SJCRH30 (cell line): Measurements from ENCODE around the gene RIPOR3. TPM values are rescaled to one million over a fixed set of nuclear protein-coding genes. Genes with fewer than 3 reads are reported as not detected.
"Not testable (repeated sequence)": the region's sequence is repeated elsewhere in the genome, so short reads cannot be mapped to it uniquely, and the experiment has no call there.

ENCODE experiments used
- DNase-seq, 2 experiments: peaks; one replicate each; pipeline ENCODE4 v3.0.0-alpha.2; 2015 to 2020
- H3K27ac ChIP-seq: fragments of 250-450 bp; sonication (Bioruptor Pico); 2 replicates; pipeline ENCODE4 v1.5.1; 2020; ENCODE audit warnings: mild to moderate bottlenecking, moderate library complexity
- H3K27me3 ChIP-seq: fragments of 250-450 bp; sonication (Bioruptor Pico); 2 replicates; pipeline ENCODE4 v1.5.1; 2020; ENCODE audit warnings: mild to moderate bottlenecking, moderate library complexity
- H3K36me3 ChIP-seq: fragments of 250-450 bp; sonication (Bioruptor Pico); 2 replicates; pipeline ENCODE4 v1.5.1; 2020; ENCODE audit warnings: mild to moderate bottlenecking, moderate library complexity
- H3K4me1 ChIP-seq: fragments of 250-450 bp; sonication (Bioruptor Pico); 2 replicates; pipeline ENCODE4 v1.5.1; 2020; ENCODE audit warnings: mild to moderate bottlenecking, moderate library complexity
- H3K4me3 ChIP-seq: fragments of 250-450 bp; sonication (Bioruptor Pico); 2 replicates; pipeline ENCODE4 v1.5.1; 2020; ENCODE audit warnings: mild to moderate bottlenecking, moderate library complexity
- H3K9me3 ChIP-seq: fragments of 250-450 bp; sonication (Bioruptor Pico); replicated peaks from 2 replicates; pipeline ENCODE4 v1.5.1; 2020; ENCODE audit warnings: mild to moderate bottlenecking, moderate library complexity
- total RNA-seq: library from RNA; depleted of rRNA; stranded (reverse); fragments of >200 nt; shearing (Covaris generic); gene quantifications from 2 replicates; pipeline ENCODE4 v1.2.3, GENCODE V29; 2014

The RIPOR3 gene
- total RNA-seq, 1 experiment from 2014 or later: 2.6 TPM

DNA sequence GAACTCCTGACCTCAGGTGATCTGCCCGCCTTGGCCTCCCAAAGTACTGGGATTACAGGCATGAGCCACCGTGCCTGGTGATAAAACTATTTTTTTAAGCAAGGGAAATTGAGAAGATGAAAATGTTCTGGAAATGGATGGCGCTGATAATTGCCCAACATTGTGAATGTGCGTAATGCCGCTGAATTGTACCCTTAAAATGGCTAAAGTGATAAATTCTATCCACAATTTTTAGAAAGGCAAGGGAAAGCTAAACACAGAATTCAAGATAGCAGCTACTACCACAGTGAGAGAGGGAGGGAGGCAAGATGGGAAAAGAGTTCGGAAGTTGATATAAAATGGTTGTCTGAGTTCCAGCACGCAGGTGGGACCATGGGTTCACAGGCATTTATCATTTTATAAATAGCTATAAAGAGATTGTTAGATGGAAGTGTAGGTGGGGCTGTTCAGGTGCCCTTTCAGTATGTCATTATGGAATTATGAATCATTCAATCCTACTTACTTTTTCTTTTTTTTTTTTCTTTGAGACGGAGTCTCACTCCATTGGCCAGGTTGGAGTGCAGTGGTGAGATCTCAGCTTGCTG is 8.3 kb downstream of the RIPOR3 start:
- Histone ChIP-seq H3K4me1 (peaks cover 9% of the 10 kb centered on the region; the same call in 1 of the 2 replicates), H3K27ac (no peak overlapping the region), H3K36me3 (no peaks in the 10 kb centered on the region), H3K27me3 (no peaks in the 10 kb centered on the region), H3K9me3 (no peaks in the 10 kb centered on the region), H3K4me3 (no peak overlapping the region)
- DNase-seq: no peak

DNA sequence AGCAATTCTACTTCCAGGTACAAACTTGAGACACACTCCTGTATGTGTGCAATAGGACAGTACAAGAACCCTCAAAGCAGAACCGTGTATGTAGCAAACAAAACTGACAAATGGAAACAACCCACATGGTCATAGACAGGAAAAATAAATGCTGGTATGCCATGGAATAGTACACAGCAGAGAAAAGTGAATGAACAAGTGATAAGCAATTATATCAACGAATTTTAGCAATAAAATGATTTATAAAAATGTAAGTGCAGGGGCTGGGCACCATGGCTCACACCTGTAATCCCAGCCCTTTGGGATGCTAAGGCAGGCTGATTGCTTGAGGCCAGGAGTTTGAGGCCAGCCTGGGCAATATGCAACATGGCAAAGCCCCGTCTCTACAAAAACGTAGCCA is 9.3 kb downstream of the RIPOR3 start:
- H3K9me3 ChIP-seq: no peaks in the 10 kb centered on the region
- no peaks in the 10 kb centered on the region for H3K36me3 ChIP-seq
- no peak overlapping the region for H3K4me3 ChIP-seq
- no peaks in the 10 kb centered on the region for H3K27me3 ChIP-seq
- no peak for DNase-seq
- no peak overlapping the region for H3K27ac ChIP-seq
- peaks cover 9% of the 10 kb centered on the region; the same call in 1 of the 2 replicates for H3K4me1 ChIP-seq

DNA sequence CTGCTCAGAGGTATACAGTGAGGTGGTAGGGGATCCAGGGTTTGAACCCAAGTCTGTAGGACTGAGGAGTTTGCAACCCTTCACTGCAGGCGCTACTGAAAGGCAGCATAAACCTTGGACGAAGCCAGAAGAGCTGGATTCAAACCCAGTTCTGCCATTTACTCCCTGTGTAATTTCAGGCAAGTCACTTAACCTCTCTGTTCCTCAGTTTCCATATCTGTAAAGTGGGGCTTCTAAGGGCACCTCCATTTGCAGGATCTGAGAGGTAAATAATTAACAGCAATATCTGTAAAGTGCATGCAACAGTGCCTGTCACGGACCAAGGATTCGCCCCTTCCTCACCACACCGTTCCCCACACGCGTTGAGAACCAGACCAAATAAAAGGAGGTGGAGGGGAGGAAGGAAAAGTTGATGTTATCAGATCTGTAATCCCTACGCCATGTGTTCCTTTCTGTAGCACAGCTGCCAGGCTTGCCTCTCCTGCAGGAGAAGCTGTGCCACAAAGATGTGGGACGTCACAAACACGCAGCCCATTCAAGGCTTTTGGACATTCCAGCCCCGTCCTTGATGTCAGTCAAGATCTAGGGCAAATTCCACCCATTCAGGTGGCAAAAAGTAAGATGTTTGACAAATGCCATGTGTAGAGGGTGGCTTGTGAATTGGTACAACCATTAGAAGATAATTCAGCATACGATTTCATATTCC is 9.8 kb downstream of the RIPOR3 start:
- H3K27me3 ChIP-seq: no peaks in the 10 kb centered on the region
- peaks cover 9% of the 10 kb centered on the region; the same call in 1 of the 2 replicates for H3K4me1 ChIP-seq
- H3K9me3 ChIP-seq: no peaks in the 10 kb centered on the region
- no peaks in the 10 kb centered on the region for H3K36me3 ChIP-seq
- H3K27ac ChIP-seq: no peak overlapping the region
- no peak for DNase-seq
- H3K4me3 ChIP-seq: no peak overlapping the region

DNA sequence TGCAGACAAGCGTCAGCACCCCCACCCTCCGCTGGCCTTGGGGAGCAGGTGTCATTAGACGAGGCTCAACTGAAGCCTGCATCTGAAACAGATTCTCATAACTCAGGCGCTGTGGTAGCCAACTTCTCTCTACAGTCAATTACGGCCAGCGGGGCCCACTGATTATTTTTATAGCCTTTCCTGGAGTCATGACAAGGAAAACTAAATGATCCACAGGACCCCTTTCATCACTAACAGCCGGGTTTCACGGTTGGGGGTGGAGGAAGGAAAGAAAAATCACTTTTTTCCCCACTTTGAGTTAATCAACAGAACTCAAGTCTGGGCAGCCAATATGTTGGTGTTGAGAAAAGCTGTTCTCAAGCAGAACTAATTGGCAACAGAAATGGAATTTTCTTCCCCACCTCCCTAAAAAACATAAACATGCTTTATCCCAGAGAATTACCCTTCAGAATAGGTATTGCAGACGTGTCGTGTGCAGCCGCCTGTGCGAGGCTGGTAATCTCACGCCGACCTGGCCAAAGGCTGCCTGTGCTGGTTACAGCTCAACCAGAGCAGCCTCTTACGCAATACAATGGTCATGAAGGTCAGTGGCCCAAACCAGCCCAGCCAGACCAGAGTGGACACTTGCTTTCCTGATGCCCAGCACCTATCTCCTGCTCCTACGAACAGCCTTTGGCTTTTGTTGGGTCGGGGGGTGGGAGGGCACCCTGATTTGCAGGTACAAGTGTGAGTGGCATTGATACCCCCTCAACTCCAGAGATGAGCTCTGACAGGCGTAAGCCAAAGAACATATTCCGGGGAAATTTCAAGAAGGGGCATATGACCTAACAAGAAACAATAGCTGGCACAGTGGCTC is 11.0 kb downstream of the RIPOR3 start:
- Histone ChIP-seq H3K4me1 (peaks cover 17% of the 10 kb centered on the region; the same call in 1 of the 2 replicates), H3K27me3 (no peaks in the 10 kb centered on the region), H3K36me3 (no peaks in the 10 kb centered on the region), H3K27ac (no peak overlapping the region), H3K9me3 (no peaks in the 10 kb centered on the region), H3K4me3 (no peak overlapping the region)
- DNase-seq: peak; percentile 38 to 61

DNA sequence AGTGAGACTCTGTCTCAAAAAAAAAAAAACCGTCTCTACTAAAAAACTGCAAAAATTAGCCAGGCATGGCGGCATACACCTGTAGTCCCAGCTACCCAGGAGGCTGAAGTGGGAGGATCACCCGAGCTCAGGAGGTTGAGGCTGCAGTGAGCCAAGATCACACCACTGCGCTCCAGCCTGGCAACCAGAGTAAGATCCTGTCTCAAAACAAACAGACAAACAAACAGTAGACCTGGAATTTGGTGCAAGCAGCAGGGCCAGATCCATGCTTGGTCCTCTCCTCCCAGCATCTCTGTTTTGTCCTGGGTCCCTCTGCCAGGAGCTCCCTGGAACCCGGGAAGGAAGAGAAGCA is 11.6 kb downstream of the RIPOR3 start:
- Histone ChIP-seq H3K36me3 (no peaks in the 10 kb centered on the region), H3K4me3 (no peak overlapping the region), H3K27me3 (no peaks in the 10 kb centered on the region), H3K9me3 (no peaks in the 10 kb centered on the region), H3K4me1 (peaks cover 19% of the 10 kb centered on the region; the same call in 1 of the 2 replicates), H3K27ac (no peak overlapping the region)
- DNase-seq: no peak

DNA sequence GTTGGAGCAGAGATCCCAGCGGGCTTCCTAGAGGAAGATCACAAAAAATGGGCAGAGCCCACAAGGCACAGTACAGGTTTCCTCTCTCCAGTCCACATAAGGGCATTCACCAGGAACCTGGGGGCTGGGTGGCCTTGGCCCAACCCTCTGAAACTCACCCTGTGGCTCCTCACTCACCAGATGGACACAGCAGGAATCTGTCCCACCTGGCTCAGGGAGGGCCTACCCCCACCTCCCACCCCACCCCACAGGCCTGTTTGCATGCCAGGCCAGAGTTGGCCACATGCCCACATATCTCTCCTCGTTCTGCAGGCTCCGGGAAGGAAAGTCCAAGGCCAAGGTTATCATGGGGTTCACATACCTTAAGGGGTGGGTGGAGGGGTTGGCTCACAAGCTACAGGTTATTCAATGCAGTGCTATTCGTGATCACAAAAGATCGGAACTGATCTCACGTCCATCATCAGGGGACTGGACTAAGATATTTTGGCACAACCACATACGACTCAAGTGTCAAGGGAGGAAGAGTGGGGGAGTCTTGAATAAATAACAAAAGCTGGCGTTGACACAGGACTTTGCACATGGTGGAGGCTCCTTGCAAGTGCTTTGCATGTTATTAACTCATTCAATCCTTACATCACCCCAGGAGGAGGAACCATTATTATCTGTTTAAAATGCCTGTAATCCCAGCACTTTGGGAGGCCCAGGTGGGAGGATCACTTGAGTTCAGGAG is 13.0 kb downstream of the RIPOR3 start:
- Histone ChIP-seq H3K9me3 (no peaks in the 10 kb centered on the region), H3K4me1 (peaks cover 19% of the 10 kb centered on the region; the same call in 1 of the 2 replicates), H3K27ac (no peak overlapping the region), H3K27me3 (no peaks in the 10 kb centered on the region), H3K36me3 (no peaks in the 10 kb centered on the region), H3K4me3 (no peak overlapping the region)
- no peak for DNase-seq

DNA sequence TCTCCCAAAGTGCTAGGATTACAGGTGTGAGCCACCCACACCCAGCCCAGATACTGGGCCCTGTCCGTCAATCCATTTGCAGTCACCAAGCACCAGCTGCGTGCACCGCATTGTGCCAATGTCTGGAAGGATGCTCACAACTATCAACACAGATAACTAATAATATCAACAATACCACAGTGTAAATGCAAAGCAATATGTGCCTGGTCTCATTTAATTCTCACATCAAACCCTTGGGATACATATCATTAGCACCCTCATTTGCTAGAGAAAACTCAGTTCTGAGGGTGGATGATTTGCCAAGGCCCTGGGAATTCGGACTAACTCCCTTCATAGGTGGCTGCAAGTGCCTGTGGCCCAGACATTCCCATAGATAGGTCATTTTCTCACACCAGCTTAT is 14.5 kb downstream of the RIPOR3 start:
- no peak for DNase-seq
- no peaks in the 10 kb centered on the region for H3K36me3 ChIP-seq

DNA sequence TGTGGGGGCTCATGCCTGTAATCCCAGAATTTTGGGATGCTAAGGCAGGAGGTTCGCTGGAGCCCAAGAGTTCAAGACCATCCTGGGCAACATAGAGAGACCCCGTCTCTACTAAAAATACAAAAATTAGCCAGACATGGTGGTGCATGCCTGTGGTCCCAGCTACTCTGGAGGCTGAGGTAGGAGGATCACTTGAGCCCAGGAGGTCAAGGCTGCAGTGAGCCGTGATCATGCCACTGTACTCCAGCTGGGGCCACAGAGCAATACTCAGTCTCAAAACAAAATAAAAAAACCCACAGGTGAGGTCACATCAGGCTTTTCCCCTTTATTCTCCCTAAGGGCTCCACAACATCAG is 15.0 kb downstream of the RIPOR3 start:
- not testable (repeated sequence) for DNase-seq, H3K27ac ChIP-seq, H3K4me3 ChIP-seq, H3K36me3 ChIP-seq, H3K27me3 ChIP-seq, H3K9me3 ChIP-seq
- peaks cover 19% of the 10 kb centered on the region; the same call in 1 of the 2 replicates for H3K4me1 ChIP-seq

More for the DNA sequence above, 14.5 kb downstream of the RIPOR3 start:
- Histone ChIP-seq H3K4me1 (peaks cover 19% of the 10 kb centered on the region; the same call in 1 of the 2 replicates), H3K4me3 (no peak overlapping the region), H3K27me3 (no peaks in the 10 kb centered on the region), H3K27ac (no peak overlapping the region), H3K9me3 (no peaks in the 10 kb centered on the region)

DNA sequence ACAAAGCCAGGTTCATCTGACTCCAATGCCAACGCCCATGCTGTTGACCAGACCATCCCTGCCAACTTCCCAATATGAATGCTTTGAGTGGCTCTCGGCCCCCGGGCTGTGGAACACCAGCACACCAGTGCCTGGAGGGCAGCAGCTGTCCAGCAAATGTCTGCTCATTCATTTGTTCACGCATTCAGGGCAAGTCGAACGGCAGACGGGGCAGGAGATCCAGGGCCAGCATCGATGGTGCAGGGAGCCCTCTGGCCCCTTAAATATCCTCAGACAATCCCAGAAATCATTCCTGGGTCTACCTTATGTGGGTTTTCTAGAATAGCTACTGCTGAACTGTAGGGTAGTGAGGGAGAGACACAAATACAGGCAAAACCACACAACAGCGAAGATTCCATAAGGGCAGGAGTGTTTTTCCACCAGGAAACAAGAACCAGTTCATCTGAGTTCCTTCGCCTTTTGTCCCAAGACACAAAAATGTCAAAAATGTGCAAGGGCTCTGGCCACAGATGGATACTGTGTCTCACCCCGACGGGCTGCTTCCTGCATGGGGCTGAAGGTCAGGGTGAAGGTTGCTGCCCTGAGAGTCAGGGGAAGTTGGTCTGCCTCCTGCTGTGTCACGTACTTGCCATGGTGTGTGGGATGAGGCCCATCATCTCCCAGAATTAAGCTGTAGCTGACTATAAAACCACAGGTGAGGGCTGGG is 15.5 kb downstream of the RIPOR3 start:
- Histone ChIP-seq H3K4me1 (peaks cover 23% of the 10 kb centered on the region), H3K27me3 (no peaks in the 10 kb centered on the region), H3K9me3 (no peaks in the 10 kb centered on the region), H3K4me3 (no peak overlapping the region), H3K36me3 (no peaks in the 10 kb centered on the region), H3K27ac (peak overlapping the region; percentile 29)
- DNase-seq: peak; percentile 50 to 57

DNA sequence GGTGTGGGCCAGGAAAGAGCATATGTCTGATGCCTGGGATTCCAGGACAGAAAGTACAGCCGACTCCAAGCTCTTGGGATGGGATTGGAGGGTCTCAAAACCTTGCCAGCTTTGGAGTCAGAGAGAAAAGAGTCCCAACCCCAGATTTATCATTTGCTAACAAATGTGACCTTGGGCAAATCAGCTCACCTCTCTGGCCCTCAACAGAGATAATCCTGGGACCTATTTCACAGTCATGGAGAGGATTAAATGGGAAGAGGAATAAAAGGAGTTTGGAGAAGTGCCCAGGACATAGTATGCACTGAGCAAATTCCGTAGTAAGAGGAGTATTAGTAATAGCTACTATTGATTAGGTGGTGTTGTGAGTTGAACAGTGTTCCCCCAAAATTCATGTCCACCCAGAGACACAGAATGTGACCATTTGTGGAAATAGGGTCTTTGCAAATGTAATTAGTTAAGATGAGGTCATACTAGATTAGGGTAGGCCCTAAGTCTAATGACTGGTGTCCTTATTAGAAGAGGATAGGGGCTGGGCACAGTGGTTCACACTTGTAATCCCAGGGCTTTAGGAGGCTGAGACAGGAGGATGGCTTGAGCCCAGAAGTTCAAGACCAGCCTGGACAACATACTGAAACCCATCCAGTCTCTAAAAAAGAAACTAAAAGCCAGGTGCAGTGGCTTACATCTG is 17.1 kb downstream of the RIPOR3 start:
- H3K27ac ChIP-seq: no peak overlapping the region

DNA sequence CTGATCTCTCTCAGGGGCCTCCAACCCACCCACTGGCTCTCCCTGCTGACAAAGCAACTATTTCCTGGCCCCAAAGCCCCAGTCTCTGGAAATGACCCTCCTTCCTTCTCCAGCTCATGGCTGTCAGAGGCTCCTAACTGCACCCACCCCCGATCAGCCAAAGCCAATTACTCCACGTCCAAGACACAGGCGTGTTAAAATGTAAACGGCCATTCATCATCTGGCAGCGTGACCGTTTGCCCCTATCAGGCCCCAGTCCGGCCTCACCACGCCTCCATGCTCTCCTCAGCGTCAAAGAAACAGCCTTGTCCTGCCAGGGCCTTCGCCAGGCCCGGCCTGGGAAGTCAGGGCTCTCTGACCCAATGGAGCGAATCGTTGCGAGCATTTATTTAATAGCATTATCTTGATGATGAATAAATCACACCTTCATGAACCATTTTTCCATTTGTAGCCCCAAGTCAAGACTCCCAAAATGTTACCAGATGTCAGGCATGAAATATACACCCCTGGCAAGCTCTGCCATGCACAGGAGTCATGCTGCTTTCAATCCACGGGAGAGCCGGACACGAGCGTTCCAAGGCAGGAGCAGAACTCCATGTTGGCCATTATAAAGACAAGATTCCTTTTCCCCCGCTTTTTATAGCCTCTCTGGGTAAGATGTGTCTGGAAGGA is 17.7 kb downstream of the RIPOR3 start:
- H3K4me1 ChIP-seq: peaks cover 19% of the 10 kb centered on the region
- no peak overlapping the region for H3K27ac ChIP-seq
- no peaks in the 10 kb centered on the region for H3K36me3 ChIP-seq
- H3K27me3 ChIP-seq: no peaks in the 10 kb centered on the region
- no peak for DNase-seq
- no peak overlapping the region for H3K4me3 ChIP-seq
- no peaks in the 10 kb centered on the region for H3K9me3 ChIP-seq

More for the DNA sequence above, 17.1 kb downstream of the RIPOR3 start:
- Histone ChIP-seq H3K4me1 (peaks cover 19% of the 10 kb centered on the region), H3K4me3 (no peak overlapping the region), H3K36me3 (no peaks in the 10 kb centered on the region), H3K27me3 (no peaks in the 10 kb centered on the region), H3K9me3 (no peaks in the 10 kb centered on the region)
- no peak for DNase-seq

DNA sequence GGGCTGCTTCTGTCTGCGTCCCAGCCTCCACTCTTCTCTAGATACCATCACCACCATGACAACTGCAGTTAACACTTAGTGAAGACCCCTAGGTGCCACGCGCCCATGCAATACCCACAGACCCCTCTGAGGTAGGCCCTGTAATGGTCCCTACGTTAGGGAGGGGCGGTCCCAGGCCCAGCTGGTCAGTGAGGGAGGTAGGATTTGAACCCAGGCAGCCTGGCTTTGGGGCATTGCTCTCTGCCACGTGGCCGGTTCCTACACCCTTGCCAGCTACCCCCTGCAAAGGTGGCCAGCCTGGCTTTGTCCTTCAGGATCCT is 18.2 kb downstream of the RIPOR3 start:
- H3K27me3 ChIP-seq: no peaks in the 10 kb centered on the region

DNA sequence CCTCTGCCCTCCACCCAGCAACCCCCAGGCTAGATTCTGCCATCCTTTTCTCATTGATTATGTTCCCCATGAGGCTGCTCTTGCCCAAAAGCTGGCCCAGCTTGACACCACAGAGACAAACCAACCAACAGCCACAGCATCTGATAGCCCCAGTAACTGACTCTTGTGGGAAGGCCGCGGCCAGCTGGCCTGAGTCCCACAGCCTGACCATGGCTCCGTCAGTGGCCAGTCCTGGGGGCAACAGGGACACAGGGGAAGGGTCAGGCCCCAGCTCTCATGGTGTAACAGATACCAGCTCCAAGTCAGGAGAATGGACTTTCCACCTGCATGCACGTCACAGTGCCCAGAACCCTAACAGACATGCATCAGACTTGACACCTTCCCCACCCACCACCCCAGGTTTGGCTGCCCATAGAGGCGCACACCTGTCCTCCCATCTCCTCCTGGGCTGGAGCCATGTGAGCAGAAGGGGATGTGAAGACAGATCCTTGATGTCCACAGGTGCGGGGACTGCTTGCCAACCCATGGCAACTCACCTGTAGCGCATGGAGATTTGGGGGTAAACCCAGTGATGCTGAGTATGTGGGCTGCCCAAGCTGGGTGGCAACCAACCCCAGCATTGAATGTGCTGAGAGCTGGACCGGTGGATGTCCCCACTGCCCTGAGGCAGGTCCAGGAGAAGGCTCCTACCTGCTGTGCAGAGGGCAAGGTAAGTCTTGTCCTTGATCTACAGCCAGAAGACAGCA is 18.8 kb downstream of the RIPOR3 start:
- Histone ChIP-seq H3K4me3 (no peak overlapping the region), H3K36me3 (no peaks in the 10 kb centered on the region), H3K9me3 (no peaks in the 10 kb centered on the region), H3K27ac (no peak overlapping the region), H3K27me3 (peaks cover under 1% of the 10 kb centered on the region; the same call in 1 of the 2 replicates), H3K4me1 (peaks cover 19% of the 10 kb centered on the region)
- no peak for DNase-seq

More for the DNA sequence above, 18.2 kb downstream of the RIPOR3 start:
- H3K36me3 ChIP-seq: no peaks in the 10 kb centered on the region
- no peak overlapping the region for H3K4me3 ChIP-seq
- H3K4me1 ChIP-seq: peaks cover 19% of the 10 kb centered on the region
- H3K9me3 ChIP-seq: no peaks in the 10 kb centered on the region
- no peak for DNase-seq
- no peak overlapping the region for H3K27ac ChIP-seq
